HEK293T (cell line): ENCODE results near the gene AP5B1.

ENCODE experiments used
- BHLHE40 ChIP-seq: fragments of 450-650 bp; IDR thresholded peaks from 2 replicates; pipeline ENCODE4 v1.6.1; 2016; ENCODE audit warnings: mild to moderate bottlenecking, moderate library complexity, borderline replicate concordance
- CTBP1 ChIP-seq: fragments of 450-650 bp; IDR thresholded peaks from 2 replicates; pipeline ENCODE4 v1.6.1; 2016; ENCODE audit warnings: borderline replicate concordance
- ELF4 ChIP-seq: fragments of 450-650 bp; IDR thresholded peaks from 2 replicates; pipeline ENCODE4 v1.6.1; 2017; ENCODE audit warnings: antibody characterized with exemption
- FOXA1 ChIP-seq: fragments of 450-650 bp; IDR thresholded peaks from 2 replicates; pipeline ENCODE4 v1.6.1; 2016; ENCODE audit warnings: mild to moderate bottlenecking
- FOXK2 ChIP-seq: fragments of 450-650 bp; IDR thresholded peaks from 2 replicates; pipeline ENCODE4 v1.6.1; 2016; ENCODE audit warnings: mild to moderate bottlenecking
- HDGF ChIP-seq: fragments of 450-650 bp; IDR thresholded peaks from 2 replicates; pipeline ENCODE4 v1.6.1; 2017; ENCODE audit warnings: antibody characterized with exemption, borderline replicate concordance
- L3MBTL2 ChIP-seq: fragments of 450-650 bp; conservative IDR thresholded peaks from 2 replicates; pipeline ENCODE4 v1.6.1; 2016; ENCODE audit warnings: mild to moderate bottlenecking
- LEF1 ChIP-seq: fragments of 450-650 bp; IDR thresholded peaks from 2 replicates; pipeline ENCODE4 v1.6.1; 2017; ENCODE audit warnings: mild to moderate bottlenecking, borderline replicate concordance
- PKNOX1 ChIP-seq: fragments of 450-650 bp; IDR thresholded peaks from 2 replicates; pipeline ENCODE4 v1.6.1; 2016
- TARDBP ChIP-seq: fragments of 450-650 bp; IDR thresholded peaks from 2 replicates; pipeline ENCODE4 v1.6.1; 2016
- ZNF384 ChIP-seq: fragments of 450-650 bp; IDR thresholded peaks from 2 replicates; pipeline ENCODE4 v1.6.1; 2016

- TF ChIP-seq PKNOX1 (no peak), ZNF384 (no peak), HDGF (no peak), FOXA1 (no peak), LEF1 (no peak), FOXK2 (no peak), L3MBTL2 (no peak), TARDBP (no peak), BHLHE40 (no peak), ELF4 (no peak), CTBP1 (no peak)
These were observed 9.7 kb downstream of the AP5B1 start for GRCh38 chr11:65770951-65771567.
